Vagina (tissue), 2 donors: ENCODE results near the gene MEGF6. TPM values are rescaled to one million over a fixed set of nuclear protein-coding genes. Genes with fewer than 3 reads are reported as not detected.

Experiments used
- DNase-seq, 2 donors: peaks; one replicate each; pipeline ENCODE4 v3.0.0-alpha.2; 2017; ENCODE audit errors: extremely low spot score in 2 of 2
- H3K27ac ChIP-seq: fragments of 200-600 bp; sonication (generic); one replicate; pipeline ENCODE4 v1.5.1; 2019
- H3K27me3 ChIP-seq: fragments of 200-600 bp; sonication (generic); one replicate; pipeline ENCODE4 v1.5.1; 2019
- H3K36me3 ChIP-seq, 2 donors: fragments of 200-600 bp; sonication (generic); one replicate each; pipeline ENCODE4 v1.5.1; 2017 to 2019
- H3K4me1 ChIP-seq: fragments of 200-600 bp; sonication (generic); one replicate; pipeline ENCODE4 v1.5.1; 2019
- H3K4me3 ChIP-seq, 2 donors: fragments of 200-600 bp; sonication (generic); 1 replicate in 1 of 2; 2 replicates in 1 of 2; pipeline ENCODE4 v1.5.1; 2016 to 2019
- H3K9me3 ChIP-seq: fragments of 200-600 bp; sonication (generic); one replicate; pipeline ENCODE4 v1.5.1; 2019
- CTCF ChIP-seq, 3 experiments: fragments of 450-650 bp in 2 of 3; fragments of 200-600 bp in 1 of 3; sonication (generic) in 1 of 3; IDR thresholded peaks; one replicate each; pipeline ENCODE4 v1.5.1; 2017 to 2019; ENCODE audit warnings: antibody characterized with exemption in 3 of 3, mild to moderate bottlenecking in 2 of 3, moderate library complexity in 2 of 3
- POLR2A ChIP-seq, 2 donors: fragments of 450-650 bp; IDR thresholded peaks; one replicate each; pipeline ENCODE4 v1.6.1; 2017; ENCODE audit warnings: antibody characterized with exemption in 2 of 2, mild to moderate bottlenecking in 2 of 2, moderate library complexity in 2 of 2
- POLR2AphosphoS5 ChIP-seq, 2 donors: sonication (generic); formaldehyde crosslinking; IDR thresholded peaks; one replicate each; pipeline ENCODE4 v1.9.0; 2017; ENCODE audit warnings: antibody characterized with exemption in 2 of 2, mild to moderate bottlenecking in 2 of 2, low read depth in 1 of 2; ENCODE audit not compliant: insufficient read depth in 1 of 2
- intact Hi-C: fragments of 100-400 bp; cut with DNase I; formaldehyde crosslinking; loops from one replicate; pipeline ENCODE4 v1.15.1; 2023
- total RNA-seq: library from RNA; depleted of rRNA; stranded (reverse); fragments of >200 nt; gene quantifications from one replicate; pipeline ENCODE4 v1.2.3, GENCODE V29; 2016

The MEGF6 gene
- total RNA-seq, 1 donor from 2014 or later, result 37.6 TPM

DNA sequence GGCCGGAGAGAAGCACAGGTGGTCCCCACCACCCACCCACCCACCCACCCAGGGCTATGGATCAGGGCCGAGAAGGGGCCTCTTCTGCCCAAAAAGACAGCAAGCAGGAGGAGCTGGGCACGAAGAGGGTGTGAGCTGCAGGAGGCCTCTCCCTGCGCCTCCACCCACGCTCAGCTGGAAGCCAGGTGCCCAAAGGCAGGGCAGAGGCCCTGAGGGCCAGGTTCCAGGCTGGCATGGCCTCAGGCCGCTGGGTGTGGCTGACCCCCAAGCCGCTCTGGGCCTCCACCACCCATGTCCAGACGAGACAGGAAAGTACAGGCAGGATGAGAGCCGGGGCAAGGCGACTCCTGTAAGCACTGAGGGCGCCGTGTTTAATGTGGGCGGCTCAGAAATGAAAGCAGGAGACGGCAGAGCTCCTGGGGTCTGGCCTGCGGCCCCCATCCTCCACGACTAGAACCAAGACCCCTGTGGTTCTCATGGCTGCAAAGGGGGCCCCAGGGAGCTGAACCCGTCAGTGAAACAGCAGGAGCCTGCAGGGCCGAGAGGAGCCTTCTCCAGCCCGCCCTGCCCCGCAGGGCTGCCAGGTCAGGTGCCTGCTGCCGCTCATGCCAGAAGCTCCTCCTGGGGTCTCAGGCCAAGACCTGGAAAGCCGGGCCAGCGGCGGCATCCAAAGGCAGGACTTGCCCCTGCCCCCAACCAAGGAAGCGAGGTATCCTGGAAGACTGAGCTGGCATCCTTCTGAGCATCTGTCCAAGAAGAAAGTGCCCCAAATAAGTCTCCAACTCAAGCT lies 56.0 kb downstream of the MEGF6 start:
- H3K27me3 ChIP-seq, result no peaks in the 10 kb centered on the region
- intact Hi-C loops, result no loop called here

DNA sequence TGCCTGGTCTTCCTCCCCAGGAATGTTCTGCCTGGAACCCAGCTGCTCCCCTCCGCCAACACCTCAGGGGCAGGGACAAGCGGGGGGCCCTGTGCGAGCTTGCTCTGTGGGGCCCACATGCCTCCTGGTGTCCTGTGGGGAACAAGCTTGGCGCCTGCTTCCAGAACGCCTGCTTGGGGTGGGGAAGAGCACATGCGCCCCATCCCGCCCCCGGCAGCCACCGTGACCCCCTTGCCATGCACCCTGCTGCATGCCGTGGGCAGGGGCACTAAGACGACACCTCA lies 57.4 kb downstream of the MEGF6 start:
- intact Hi-C loops, result no loop called here
- Histone ChIP-seq H3K4me3 (no peak overlapping the region), H3K4me1 (peaks cover 24% of the 10 kb centered on the region)

More for the DNA sequence above, 56.0 kb downstream of the MEGF6 start:
- peaks cover 24% of the 10 kb centered on the region for H3K4me1 ChIP-seq
- no peak overlapping the region for H3K27ac ChIP-seq
- no peak for DNase-seq
- H3K4me3 ChIP-seq, result no peak overlapping the region
- H3K9me3 ChIP-seq, result no peaks in the 10 kb centered on the region
- no peak for TF ChIP-seq CTCF (IDR thresholded peaks at IDR 0.05)
- no peak for TF ChIP-seq POLR2A (IDR thresholded peaks at IDR 0.05)
- no peaks in the 10 kb centered on the region for H3K36me3 ChIP-seq

DNA sequence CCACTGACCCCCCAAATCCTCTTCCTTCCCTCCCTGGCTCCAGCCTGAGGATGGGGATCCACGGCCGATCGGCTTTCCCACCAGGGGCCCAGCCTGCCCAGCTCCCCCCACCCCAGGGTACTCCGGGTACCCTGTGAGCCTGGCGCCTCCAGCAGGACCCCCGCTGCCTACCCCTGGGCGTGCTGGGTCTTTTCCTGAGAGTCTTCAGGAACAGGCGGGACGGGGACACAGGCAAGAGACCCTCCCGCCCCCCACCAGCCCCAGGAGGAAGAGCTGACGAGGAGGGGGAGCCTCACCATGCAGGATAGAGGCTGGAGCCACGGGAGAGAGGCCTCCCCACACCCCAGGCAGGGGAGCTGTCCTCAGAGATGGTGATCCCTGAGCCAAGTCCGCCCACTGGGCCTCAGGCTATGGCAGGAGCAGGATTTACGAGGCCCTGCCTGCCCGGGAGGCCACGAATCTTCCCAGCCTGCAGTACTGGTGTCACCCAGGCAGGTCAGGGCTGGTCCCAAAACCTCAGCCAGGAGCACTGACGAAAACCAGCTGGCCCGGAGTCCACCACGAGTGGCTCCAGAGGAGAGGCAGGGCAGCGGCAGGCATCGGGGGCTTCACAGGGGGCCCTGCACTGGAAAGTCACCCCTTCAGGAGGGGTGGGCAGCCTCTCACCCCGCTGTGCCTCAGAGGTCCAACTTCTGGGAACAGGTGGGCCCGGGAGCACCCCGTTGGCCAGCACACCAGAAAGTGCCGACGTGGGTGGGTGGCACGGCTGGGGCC lies 58.0 kb downstream of the MEGF6 start:
- peak; percentile 53 for TF ChIP-seq POLR2AphosphoS5 (IDR thresholded peaks at IDR 0.05; ENCODE audit: insufficient read depth in 1 of 2, low read depth in 1 of 2)
- TF ChIP-seq CTCF (IDR thresholded peaks at IDR 0.05), result no peak
- Histone ChIP-seq H3K4me1 (peaks cover 26% of the 10 kb centered on the region), H3K27me3 (no peaks in the 10 kb centered on the region), H3K9me3 (no peaks in the 10 kb centered on the region), H3K4me3 (no peak overlapping the region), H3K27ac (peak overlapping the region; percentile 66), H3K36me3 (no peaks in the 10 kb centered on the region)
- intact Hi-C loops, result no loop called here
- DNase-seq, result peak in 1 of 2 donors; percentile 92

More for the DNA sequence above, 57.4 kb downstream of the MEGF6 start:
- no peaks in the 10 kb centered on the region for H3K27me3 ChIP-seq
- H3K9me3 ChIP-seq, result no peaks in the 10 kb centered on the region
- no peak for DNase-seq
- no peaks in the 10 kb centered on the region for H3K36me3 ChIP-seq
- peak overlapping the region; percentile 66 for H3K27ac ChIP-seq
- no peak for TF ChIP-seq CTCF (IDR thresholded peaks at IDR 0.05)
- TF ChIP-seq POLR2AphosphoS5 (IDR thresholded peaks at IDR 0.05; ENCODE audit: insufficient read depth in 1 of 2, low read depth in 1 of 2), result no peak
- TF ChIP-seq POLR2A (IDR thresholded peaks at IDR 0.05), result no peak

DNA sequence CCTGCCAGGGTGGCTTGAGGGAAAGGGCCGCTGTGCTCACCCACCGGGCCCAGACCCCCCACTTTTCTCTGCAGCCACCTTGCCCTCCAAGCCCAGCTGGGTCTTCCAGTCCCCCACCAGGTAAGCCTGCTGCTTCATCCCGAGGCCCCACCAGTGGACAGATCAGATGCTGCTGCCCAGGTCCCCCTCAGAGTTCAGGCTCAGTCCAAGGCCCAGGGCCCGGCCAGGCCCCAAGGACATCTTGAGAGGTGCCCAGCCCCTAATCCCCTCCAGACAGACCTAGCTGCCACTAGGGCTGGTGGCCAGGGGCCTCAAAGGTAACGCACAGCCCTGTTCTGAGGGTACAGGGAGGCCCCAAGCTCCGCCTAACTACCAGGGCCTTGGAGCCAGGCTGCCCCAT lies 58.6 kb downstream of the MEGF6 start:
- DNase-seq, result no peak
- Histone ChIP-seq H3K4me3 (no peak overlapping the region), H3K27ac (peak overlapping the region; percentile 66), H3K4me1 (peaks cover 32% of the 10 kb centered on the region), H3K36me3 (no peaks in the 10 kb centered on the region), H3K9me3 (no peaks in the 10 kb centered on the region), H3K27me3 (no peaks in the 10 kb centered on the region)
- intact Hi-C loops, result no loop called here
- TF ChIP-seq POLR2AphosphoS5 (IDR thresholded peaks at IDR 0.05; ENCODE audit: insufficient read depth in 1 of 2, low read depth in 1 of 2), result no peak
- TF ChIP-seq CTCF (IDR thresholded peaks at IDR 0.05), result no peak

DNA sequence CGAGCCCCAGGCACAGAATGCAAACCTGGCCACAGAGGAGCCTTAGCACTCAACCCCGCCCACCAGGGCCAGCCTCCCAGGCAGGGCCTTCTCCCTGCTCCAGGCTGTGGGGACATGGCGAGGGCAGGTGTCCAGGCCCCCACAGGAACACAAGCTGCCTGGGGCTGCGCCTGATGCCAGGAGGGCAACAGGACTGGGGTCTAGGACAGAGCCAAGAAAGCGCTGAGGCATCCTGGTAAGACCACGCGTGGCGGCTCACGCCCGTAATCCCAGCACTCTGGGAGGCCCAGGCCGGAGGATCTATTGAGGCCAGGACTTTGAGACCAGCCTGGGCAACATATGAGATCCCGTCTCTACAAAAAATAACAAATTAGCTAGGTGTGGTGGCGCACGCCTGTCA lies 59.1 kb downstream of the MEGF6 start:
- Histone ChIP-seq H3K4me1 (peaks cover 34% of the 10 kb centered on the region), H3K27me3 (no peaks in the 10 kb centered on the region), H3K27ac (no peak overlapping the region)

More for the DNA sequence above, 59.1 kb downstream of the MEGF6 start:
- no peak for DNase-seq
- H3K4me3 ChIP-seq, result no peak overlapping the region
- H3K36me3 ChIP-seq, result no peaks in the 10 kb centered on the region
- TF ChIP-seq CTCF (IDR thresholded peaks at IDR 0.05) (no peak), POLR2AphosphoS5 (IDR thresholded peaks at IDR 0.05; ENCODE audit: insufficient read depth in 1 of 2, low read depth in 1 of 2) (no peak), POLR2A (IDR thresholded peaks at IDR 0.05) (no peak)
- H3K9me3 ChIP-seq, result no peaks in the 10 kb centered on the region
- intact Hi-C loops, result no loop called here
